IMR-90 (cell line): ENCODE results near the gene PAEP. TPM values are rescaled to one million over a fixed set of nuclear protein-coding genes. Genes with fewer than 3 reads are reported as not detected.

Experiments used
- ATAC-seq: fragments of 200-7000 bp; cut with Tn5 transposase; 2 replicates; pipeline ENCODE4 v1.9.1; 2020; ENCODE audit warnings: low read depth, mild to moderate bottlenecking, moderate library complexity
- BruUV-seq: library from RNA; stranded (reverse); fragments of 400-500 nt; replicated peaks from 2 replicates; lab custom pipeline; 2021; lab: Mats Ljungman, UMichigan
- CTCF ChIA-PET: fragments of 300-600 bp; formaldehyde crosslinking; extraction: SDS; loops from one replicate; lab custom pipeline; 2021; ENCODE audit warnings: antibody characterized with exemption; lab: Yijun Ruan, JAX
- POLR2A ChIA-PET: fragments of 300-600 bp; sonication (Branson Sonifier 250); formaldehyde crosslinking; loops from one replicate; lab custom pipeline; 2022; ENCODE audit warnings: antibody characterized with exemption; ENCODE audit not compliant: unreplicated experiment; lab: Charles Lee
- DNase-seq: peaks from one replicate; pipeline ENCODE4 v3.0.0; 2013
- H2AFZ ChIP-seq: replicated peaks from 2 replicates; pipeline ENCODE3; 2013; ENCODE audit warnings: low read length, mild to moderate bottlenecking; ENCODE audit not compliant: poor library complexity
- H2AK5ac ChIP-seq: 2 replicates; pipeline ENCODE4 v1.6.1; 2013; ENCODE audit warnings: low read depth, low read length, inconsistent platforms
- H2AK9ac ChIP-seq: replicated peaks from 2 replicates; pipeline ENCODE3; 2013; ENCODE audit warnings: mild to moderate bottlenecking, low read depth, low read length, moderate library complexity; ENCODE audit not compliant: poor library complexity
- H2BK120ac ChIP-seq: 2 replicates; pipeline ENCODE4 v1.6.1; 2013; ENCODE audit warnings: low read depth, low read length, inconsistent platforms
- H2BK15ac ChIP-seq: 3 replicates; pipeline ENCODE4 v1.6.1; 2013; ENCODE audit warnings: low read depth, low read length, inconsistent platforms
- H2BK20ac ChIP-seq: 2 replicates; pipeline ENCODE4 v1.6.1; 2013; ENCODE audit warnings: low read depth, mild to moderate bottlenecking, inconsistent platforms, low read length, moderate library complexity
- H2BK5ac ChIP-seq: 2 replicates; pipeline ENCODE4 v1.6.1; 2013; ENCODE audit warnings: mild to moderate bottlenecking, low read depth, low read length, inconsistent platforms; ENCODE audit not compliant: poor library complexity, severe bottlenecking
- H3K14ac ChIP-seq: replicated peaks from 2 replicates; pipeline ENCODE4 v1.6.1; 2013; ENCODE audit warnings: low read depth, low read length, inconsistent platforms
- H3K18ac ChIP-seq: 2 replicates; pipeline ENCODE4 v1.6.1; 2013; ENCODE audit warnings: low read depth, low read length, control low read depth
- H3K23ac ChIP-seq: 2 replicates; pipeline ENCODE4 v1.6.1; 2013; ENCODE audit warnings: low read depth, low read length, inconsistent platforms
- H3K27ac ChIP-seq: 2 replicates; pipeline ENCODE4 v1.5.1; 2013; ENCODE audit warnings: mild to moderate bottlenecking, control low read depth, low read length; ENCODE audit not compliant: insufficient read depth
- H3K27me3 ChIP-seq: 2 replicates; pipeline ENCODE4 v1.6.1; 2013; ENCODE audit warnings: low read length; ENCODE audit not compliant: control insufficient read depth, insufficient read depth
- H3K36me3 ChIP-seq: 2 replicates; pipeline ENCODE4 v1.6.1; 2013; ENCODE audit warnings: low read length, mixed read lengths; ENCODE audit not compliant: control insufficient read depth, insufficient read depth
- H3K4ac ChIP-seq: 2 replicates; pipeline ENCODE4 v1.6.1; 2013; ENCODE audit warnings: low read depth, low read length, inconsistent platforms
- H3K4me1 ChIP-seq: 2 replicates; pipeline ENCODE4 v1.6.1; 2013; ENCODE audit warnings: low read length, mixed read lengths; ENCODE audit not compliant: control insufficient read depth, insufficient read depth
- H3K4me2 ChIP-seq: 2 replicates; pipeline ENCODE4 v1.6.1; 2013; ENCODE audit warnings: low read depth, mild to moderate bottlenecking, control low read depth, low read length, moderate library complexity
- H3K4me3 ChIP-seq: 2 replicates; pipeline ENCODE4 v1.5.1; 2013; ENCODE audit warnings: low read depth, mild to moderate bottlenecking, control low read depth, low read length, moderate library complexity; ENCODE audit not compliant: insufficient read depth
- H3K56ac ChIP-seq: 2 replicates; pipeline ENCODE4 v1.6.1; 2013; ENCODE audit warnings: low read length, inconsistent platforms; ENCODE audit not compliant: insufficient read depth; ENCODE audit errors: extremely low read depth
- H3K79me1 ChIP-seq, 2 experiments: 2 replicates each; pipeline ENCODE4 v1.6.1; 2013; ENCODE audit warnings: low read length in 2 of 2, inconsistent platforms in 1 of 2, low read depth in 1 of 2
- H3K9ac ChIP-seq: 2 replicates; pipeline ENCODE4 v1.6.1; 2013; ENCODE audit warnings: low read depth, low read length, control low read depth
- H3K9me1 ChIP-seq: 2 replicates; pipeline ENCODE4 v1.6.1; 2013; ENCODE audit warnings: low read length, inconsistent platforms; ENCODE audit not compliant: insufficient read depth
- H3K9me3 ChIP-seq: 2 replicates; pipeline ENCODE4 v1.6.1; 2013; ENCODE audit warnings: low read length; ENCODE audit not compliant: control insufficient read depth, insufficient read depth
- H4K20me1 ChIP-seq: 2 replicates; pipeline ENCODE4 v1.6.1; 2013; ENCODE audit warnings: low read length, inconsistent platforms; ENCODE audit not compliant: insufficient read depth
- H4K5ac ChIP-seq: 2 replicates; pipeline ENCODE4 v1.6.1; 2013; ENCODE audit warnings: mild to moderate bottlenecking, low read depth, low read length, control low read depth
- H4K8ac ChIP-seq, 2 experiments: 2 replicates each; pipeline ENCODE4 v1.6.1; 2013; ENCODE audit warnings: low read depth in 2 of 2, low read length in 2 of 2, control low read depth in 1 of 2, inconsistent platforms in 1 of 2
- H4K91ac ChIP-seq: 2 replicates; pipeline ENCODE4 v1.6.1; 2013; ENCODE audit warnings: low read depth, low read length, inconsistent platforms; ENCODE audit not compliant: insufficient read depth
- BHLHE40 ChIP-seq: fragments of 150-350 bp; IDR thresholded peaks from 2 replicates; pipeline ENCODE4 v1.6.1; 2016; ENCODE audit warnings: mild to moderate bottlenecking, low read depth, low read length
- CTCF ChIP-seq: conservative IDR thresholded peaks from 2 replicates; pipeline ENCODE4 v1.5.1; 2012; ENCODE audit warnings: mild to moderate bottlenecking, low read depth, low read length, improper control_type of control experiment
- ELK1 ChIP-seq: fragments of 150-350 bp; IDR thresholded peaks from 2 replicates; pipeline ENCODE4 v1.6.1; 2016; ENCODE audit warnings: low read depth, mild to moderate bottlenecking, low read length, moderate library complexity, borderline replicate concordance
- MAFK ChIP-seq: IDR thresholded peaks from 2 replicates; pipeline ENCODE4 v1.6.1; 2012; ENCODE audit warnings: low read depth, low read length, improper control_type of control experiment
- MAZ ChIP-seq: IDR thresholded peaks from 2 replicates; pipeline ENCODE4 v1.6.1; 2012; ENCODE audit warnings: low read depth, mild to moderate bottlenecking, low read length, improper control_type of control experiment, moderate library complexity, borderline replicate concordance
- MXI1 ChIP-seq: IDR thresholded peaks from 2 replicates; pipeline ENCODE4 v1.6.1; 2012; ENCODE audit warnings: low read depth, mild to moderate bottlenecking, low read length, moderate library complexity, borderline replicate concordance
- RCOR1 ChIP-seq: IDR thresholded peaks from 2 replicates; pipeline ENCODE4 v1.6.1; 2012; ENCODE audit warnings: mild to moderate bottlenecking, low read length, improper control_type of control experiment; ENCODE audit not compliant: insufficient replicate concordance
- SMC3 ChIP-seq: fragments of 150-350 bp; IDR thresholded peaks from 2 replicates; pipeline ENCODE4 v1.6.1; 2016; ENCODE audit warnings: low read depth, mild to moderate bottlenecking, antibody characterized with exemption, low read length, moderate library complexity
- USF2 ChIP-seq: fragments of 150-350 bp; IDR thresholded peaks from 2 replicates; pipeline ENCODE4 v1.6.1; 2017; ENCODE audit warnings: mild to moderate bottlenecking, antibody characterized with exemption, low read length, low read depth
- WGBS, 2 experiments: methylation state at CpG; one replicate each; pipeline versions ENCODE4 v1.1.5 to v1.1.7; 2013; ENCODE audit warnings: missing lambda C conversion rate in 2 of 2; ENCODE audit not compliant: insufficient read length in 1 of 2; ENCODE audit errors: extremely low coverage in 2 of 2; 5-methylcytosine and 5-hydroxymethylcytosine counted together
- dilution Hi-C: fragments of 300-500 bp; cut with HindIII; formaldehyde crosslinking; loops from one replicate; pipeline ENCODE4 v1.14.3; 2018; ENCODE audit warnings: low sequenced_read_pairs; ENCODE audit not compliant: unreplicated experiment
- in situ Hi-C: fragments of 300-500 bp; cut with MboI; formaldehyde crosslinking; loops from 3 replicates; pipeline ENCODE4 v1.14.3; 2019; ENCODE audit warnings: low sequenced_read_pairs, inconsistent platforms, mixed read lengths
- intact Hi-C: fragments of 100-400 bp; cut with micrococcal nuclease; formaldehyde crosslinking; loops from 2 replicates; pipeline ENCODE4 v1.10.0; 2022
- polyA plus RNA-seq, 3 experiments: library from polyadenylated mRNA; depleted of rRNA; stranded (reverse); fragments of >200 nt; gene quantifications; 2 replicates each; pipeline ENCODE4 v1.2.3, GENCODE V29; 2012; ENCODE audit warnings: low replicate concordance in 1 of 3
- total RNA-seq: library from RNA; depleted of rRNA; stranded (reverse); fragments of >200 nt; gene quantifications from 2 replicates; pipeline ENCODE4 v1.2.3, GENCODE V29; 2012

Gene PAEP
- total and polyA plus RNA-seq, 2 of the 4 experiments (the other 2 are of a cell fraction) = not detected

GRCh38 chr9:135521608-135522095 is 39.9 kb upstream of the PAEP start:
- no TSS peak for BruUV-seq
- Histone ChIP-seq H3K4ac (no peak overlapping the region), H4K5ac (no peak overlapping the region), H2AK9ac (no peak overlapping the region), H3K9me3 (no peaks in the 10 kb centered on the region), H3K56ac (no peak overlapping the region), H2BK5ac (no peak overlapping the region), H2BK15ac (no peak overlapping the region), H3K36me3 (no peaks in the 10 kb centered on the region), H4K20me1 (no peaks in the 10 kb centered on the region), H3K18ac (no peak overlapping the region), H4K8ac (no peak overlapping the region), H3K27me3 (peaks cover 3% of the 10 kb centered on the region; the same call in 1 of the 2 replicates), H3K27ac (no peak overlapping the region), H3K14ac (no peak overlapping the region), H3K9ac (no peak overlapping the region), H2BK120ac (no peak overlapping the region), H2AK5ac (no peak overlapping the region), H2BK20ac (no peak overlapping the region), H3K23ac (no peak overlapping the region), H3K4me1 (no peaks in the 10 kb centered on the region), H3K79me1 (no peaks in the 10 kb centered on the region), H2AFZ (no peak overlapping the region), H3K4me3 (no peak overlapping the region), H3K4me2 (no peak overlapping the region), H3K9me1 (no peaks in the 10 kb centered on the region), H4K91ac (no peak overlapping the region)
- DNase-seq (no peak), ATAC-seq (no peak)
- intact Hi-C loops (no loop called here), dilution Hi-C loops (no loop called here), in situ Hi-C loops (no loop called here)
- WGBS, 2 experiments = no CpG with 5 or more reads among the region's 11 CpGs
- POLR2A ChIA-PET = no interaction called here
- no peak for TF ChIP-seq MXI1
- no peak for TF ChIP-seq SMC3
- TF ChIP-seq ELK1 = no peak
- no peak for TF ChIP-seq USF2
- TF ChIP-seq CTCF = no peak
- no peak for TF ChIP-seq BHLHE40
- no peak for TF ChIP-seq MAFK
- no peak for TF ChIP-seq RCOR1
- no peak for TF ChIP-seq MAZ
- CTCF ChIA-PET = no interaction called here
